ENCODE measurements around the gene IFT80.
A peak's percentile ranks its signal among the peaks of the same experiment; 100 is the strongest.
"Not testable (repeated sequence)": the region's sequence is repeated elsewhere in the genome, so short reads cannot be mapped to it uniquely, and the experiment has no call there.

Gene IFT80

DNA sequence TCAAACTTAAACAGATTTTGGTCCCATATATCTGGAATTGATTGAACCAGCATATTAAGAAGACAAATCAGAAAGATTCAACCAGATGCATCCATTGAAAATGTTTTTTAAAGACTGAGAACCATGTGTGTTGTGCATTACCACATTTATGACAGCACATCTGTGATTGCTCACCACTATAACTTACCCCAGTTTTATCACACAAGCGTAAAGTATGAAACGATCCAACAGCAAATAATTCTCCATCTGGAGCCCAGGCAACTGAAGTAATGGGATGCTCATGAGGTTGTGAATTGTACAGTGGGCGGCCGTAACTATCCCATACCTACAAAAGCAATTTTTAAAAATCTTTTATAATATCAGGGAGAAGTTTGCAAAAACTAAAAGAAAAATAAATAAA is 43.2 kb downstream of the IFT80 start:
- TF ChIP-seq, protein P1, sequence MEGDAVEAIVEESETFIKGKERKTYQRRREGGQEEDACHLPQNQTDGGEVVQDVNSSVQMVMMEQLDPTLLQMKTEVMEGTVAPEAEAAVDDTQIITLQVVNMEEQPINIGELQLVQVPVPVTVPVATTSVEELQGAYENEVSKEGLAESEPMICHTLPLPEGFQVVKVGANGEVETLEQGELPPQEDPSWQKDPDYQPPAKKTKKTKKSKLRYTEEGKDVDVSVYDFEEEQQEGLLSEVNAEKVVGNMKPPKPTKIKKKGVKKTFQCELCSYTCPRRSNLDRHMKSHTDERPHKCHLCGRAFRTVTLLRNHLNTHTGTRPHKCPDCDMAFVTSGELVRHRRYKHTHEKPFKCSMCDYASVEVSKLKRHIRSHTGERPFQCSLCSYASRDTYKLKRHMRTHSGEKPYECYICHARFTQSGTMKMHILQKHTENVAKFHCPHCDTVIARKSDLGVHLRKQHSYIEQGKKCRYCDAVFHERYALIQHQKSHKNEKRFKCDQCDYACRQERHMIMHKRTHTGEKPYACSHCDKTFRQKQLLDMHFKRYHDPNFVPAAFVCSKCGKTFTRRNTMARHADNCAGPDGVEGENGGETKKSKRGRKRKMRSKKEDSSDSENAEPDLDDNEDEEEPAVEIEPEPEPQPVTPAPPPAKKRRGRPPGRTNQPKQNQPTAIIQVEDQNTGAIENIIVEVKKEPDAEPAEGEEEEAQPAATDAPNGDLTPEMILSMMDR (IDR thresholded peaks at IDR 0.05; ENCODE audit: insufficient read depth, missing control alignments), result no peak
- DNase-seq (ENCODE audit: insufficient read length, low spot score), result no peak
- no peak for FAIRE-seq

DNA sequence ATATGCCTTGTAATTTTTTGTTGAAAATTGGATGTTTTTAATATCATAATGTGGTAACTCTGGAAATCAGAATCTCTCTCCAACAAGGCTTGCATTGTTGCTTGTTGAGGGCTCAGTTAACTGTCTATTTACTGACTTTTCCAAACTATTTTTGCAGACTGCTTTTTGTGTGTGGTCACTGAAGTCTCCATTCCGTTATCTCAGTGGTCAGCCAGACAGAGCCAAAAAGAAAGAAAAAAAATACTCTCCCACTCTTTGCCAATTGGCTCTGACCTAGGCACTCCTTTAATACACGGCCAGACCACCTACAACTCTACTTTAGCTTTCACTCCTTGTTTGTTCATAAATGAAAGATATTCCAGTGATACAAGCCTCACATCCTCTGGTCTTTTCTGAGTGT is 52.5 kb downstream of the IFT80 start:
- DNase-seq (ENCODE audit: insufficient read length, low spot score) (no peak), FAIRE-seq (no peak)
- TF ChIP-seq, protein P1 (IDR thresholded peaks at IDR 0.05; ENCODE audit: insufficient read depth, missing control alignments), result no peak

DNA sequence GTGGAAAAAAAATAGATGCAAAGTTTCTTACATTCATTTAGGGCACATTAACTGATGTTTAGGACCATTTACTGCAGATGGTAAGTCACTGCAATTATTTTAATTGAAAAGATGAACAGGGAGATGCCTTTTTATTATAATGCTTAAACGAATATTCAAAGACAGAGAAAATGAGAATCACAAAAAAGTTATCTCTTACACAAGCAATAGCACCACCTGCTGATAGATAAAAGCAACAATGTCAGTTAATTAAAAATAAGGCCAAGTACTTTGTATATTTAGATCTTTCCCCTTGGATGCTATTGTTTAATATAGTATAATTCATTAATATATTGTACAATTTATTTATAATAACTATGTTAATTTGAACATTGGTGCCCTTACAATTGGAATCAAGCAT is 55.9 kb downstream of the IFT80 start:
- DNase-seq (ENCODE audit: insufficient read length, low spot score) (no peak), FAIRE-seq (peak; percentile 73)
- TF ChIP-seq, protein P1 (IDR thresholded peaks at IDR 0.05; ENCODE audit: insufficient read depth, missing control alignments), result peak; percentile 62

DNA sequence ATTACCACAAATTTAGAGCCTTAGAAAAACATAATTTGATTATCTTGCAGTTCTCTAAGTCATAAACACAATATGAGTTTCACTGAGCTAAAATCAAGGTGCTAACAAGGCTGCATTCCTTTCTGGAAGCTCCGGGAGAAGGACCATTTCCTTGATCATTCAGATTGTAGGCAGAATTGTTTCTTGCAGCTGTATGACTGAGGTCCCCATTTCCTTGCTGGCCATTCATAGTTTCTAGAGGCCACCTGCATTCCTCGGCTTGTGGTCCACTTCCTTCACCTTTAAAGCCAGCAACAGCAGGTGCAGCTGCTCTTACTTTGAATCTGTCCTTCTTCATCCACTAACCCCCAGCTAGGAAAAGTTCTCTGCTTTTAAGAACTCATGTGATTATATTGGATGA is 58.7 kb downstream of the IFT80 start:
- FAIRE-seq (peak; percentile 80), DNase-seq (ENCODE audit: insufficient read length, low spot score) (no peak)
- TF ChIP-seq, protein P1 (IDR thresholded peaks at IDR 0.05; ENCODE audit: insufficient read depth, missing control alignments), result no peak

DNA sequence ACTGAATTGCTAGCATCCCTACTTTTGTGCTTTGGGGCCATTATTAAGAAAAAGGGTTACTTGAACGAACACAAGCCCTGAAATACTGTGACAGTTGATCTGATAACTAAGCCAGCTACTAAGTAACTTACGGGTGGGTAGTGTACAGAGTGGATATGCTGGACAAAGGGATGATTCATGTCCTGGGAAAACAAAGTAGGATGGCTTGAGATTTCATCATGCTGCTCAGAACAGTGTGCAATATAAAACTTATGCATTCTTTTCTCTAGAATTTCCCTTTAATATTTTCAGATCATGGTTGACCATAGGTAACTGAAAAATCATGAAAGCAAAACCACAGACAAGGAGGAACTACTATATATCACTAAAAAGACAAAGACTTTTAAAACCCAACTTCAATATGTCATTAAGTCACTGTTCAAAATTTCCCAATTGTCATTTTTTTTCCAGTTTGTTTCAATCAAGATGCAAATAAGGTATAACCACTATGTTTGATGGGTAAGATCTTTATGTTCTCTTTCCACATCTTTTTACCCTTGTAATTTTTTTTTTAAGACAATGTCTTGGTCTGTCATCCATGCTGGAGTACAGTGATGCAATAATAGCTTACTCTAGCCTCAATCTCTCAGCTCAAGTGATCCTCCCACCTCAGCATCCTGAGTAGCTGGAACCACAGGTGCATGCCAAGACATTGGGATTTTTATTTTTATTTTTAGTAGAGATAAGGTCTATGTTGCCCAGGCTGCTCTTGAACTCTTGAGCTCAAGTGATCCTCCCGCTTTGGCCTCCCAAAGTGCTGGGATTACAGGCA is 67.7 kb downstream of the IFT80 start:
- DNase-seq (ENCODE audit: insufficient read length, low spot score), result no peak

DNA sequence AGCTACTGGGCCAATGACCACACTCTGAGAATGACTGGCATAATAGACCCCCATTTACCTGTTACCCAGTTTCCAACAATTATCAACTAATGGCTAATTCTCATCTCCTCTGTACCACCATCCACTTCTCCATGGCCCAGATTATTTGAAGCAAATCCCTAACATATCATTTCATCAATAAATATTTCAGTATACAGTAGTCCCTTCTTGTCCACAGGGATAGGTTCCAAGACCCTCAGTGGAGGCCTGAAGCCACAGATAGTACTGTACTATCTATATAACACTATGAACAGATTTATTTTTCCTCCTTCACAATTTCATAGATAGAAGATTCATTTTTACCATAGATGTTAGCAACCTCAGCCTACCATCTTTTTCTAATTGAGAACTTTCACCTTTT is 68.3 kb downstream of the IFT80 start:
- TF ChIP-seq, protein P1 (IDR thresholded peaks at IDR 0.05; ENCODE audit: insufficient read depth, missing control alignments), result no peak
- FAIRE-seq (no peak), DNase-seq (ENCODE audit: insufficient read length, low spot score) (no peak)

More for the DNA sequence above, 67.7 kb downstream of the IFT80 start:
- FAIRE-seq, result no peak
- TF ChIP-seq, protein P1 (IDR thresholded peaks at IDR 0.05; ENCODE audit: insufficient read depth, missing control alignments), result no peak

DNA sequence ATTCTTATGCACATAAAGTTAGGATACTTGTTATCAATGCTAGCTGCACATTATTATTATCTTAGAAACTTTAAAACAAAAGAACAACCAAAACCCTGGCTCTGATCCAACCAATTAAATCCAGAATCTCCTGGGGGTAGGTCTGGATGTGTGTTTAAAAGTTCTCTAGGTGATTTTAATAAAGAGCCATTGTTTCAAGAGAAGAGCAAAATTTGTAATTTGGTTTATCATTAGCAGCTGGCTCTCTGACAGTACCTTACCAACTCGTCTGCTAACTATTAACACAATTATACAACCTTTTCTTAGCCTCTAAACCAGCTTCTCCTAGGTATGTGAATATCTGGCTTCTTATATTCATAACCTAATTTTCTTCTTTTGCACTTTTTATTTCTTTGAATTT is 68.9 kb downstream of the IFT80 start:
- DNase-seq (ENCODE audit: insufficient read length, low spot score) (no peak), FAIRE-seq (no peak)
- TF ChIP-seq, protein P1 (IDR thresholded peaks at IDR 0.05; ENCODE audit: insufficient read depth, missing control alignments), result no peak

DNA sequence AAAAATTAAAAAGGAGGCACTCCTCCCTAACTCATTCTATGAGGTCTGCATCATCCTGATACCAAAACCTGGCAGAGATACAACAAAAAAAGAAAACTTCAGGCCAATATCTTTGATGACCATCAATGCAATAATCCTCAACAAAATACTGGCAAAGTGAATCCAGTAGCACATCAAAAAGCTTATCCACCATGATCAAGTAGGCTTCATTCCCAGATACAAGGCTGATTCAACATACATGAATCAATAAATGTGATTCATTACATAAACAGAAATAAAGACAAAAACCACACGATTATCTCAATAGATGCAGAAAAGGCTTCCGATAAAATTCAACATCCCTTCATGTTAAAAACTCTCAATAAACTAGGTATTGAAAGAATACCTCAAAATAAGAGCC is 72.7 kb downstream of the IFT80 start:
- FAIRE-seq, result not testable (repeated sequence)

DNA sequence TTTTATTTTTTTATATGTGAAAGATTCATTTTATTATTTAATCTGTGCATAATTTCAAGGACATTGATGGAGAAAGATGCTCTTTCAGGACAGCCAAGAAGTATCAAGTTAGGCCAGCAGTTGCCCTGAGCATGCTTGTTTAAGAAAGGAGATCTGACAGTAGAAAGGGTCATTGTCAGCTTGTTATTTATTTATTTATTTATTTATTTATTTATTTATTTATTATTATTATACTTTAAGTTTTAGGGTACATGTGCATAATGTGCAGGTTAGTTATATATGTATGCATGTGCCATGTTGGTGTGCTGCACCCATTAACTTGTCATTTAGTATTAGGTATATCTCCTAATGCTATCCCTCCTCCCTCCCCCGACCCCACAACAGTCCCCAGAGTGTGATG is 77.2 kb downstream of the IFT80 start:
- not testable (repeated sequence) for FAIRE-seq; DNase-seq (ENCODE audit: insufficient read length, low spot score)

More for the DNA sequence above, 72.7 kb downstream of the IFT80 start:
- DNase-seq (ENCODE audit: insufficient read length, low spot score), result not testable (repeated sequence)

Measured in D721Med (cell line).